IMR-90 (cell line): ENCODE results near the gene FADS2.

Experiments
- BHLHE40 ChIP-seq: fragments of 150-350 bp; IDR thresholded peaks from 2 replicates; pipeline ENCODE4 v1.6.1; 2016; ENCODE audit warnings: mild to moderate bottlenecking, low read depth, low read length
- CEBPB ChIP-seq: IDR thresholded peaks from 2 replicates; pipeline ENCODE4 v1.6.1; 2012; ENCODE audit warnings: low read depth, low read length, improper control_type of control experiment
- CTCF ChIP-seq: conservative IDR thresholded peaks from 2 replicates; pipeline ENCODE4 v1.5.1; 2012; ENCODE audit warnings: mild to moderate bottlenecking, low read depth, low read length, improper control_type of control experiment
- MAFK ChIP-seq: IDR thresholded peaks from 2 replicates; pipeline ENCODE4 v1.6.1; 2012; ENCODE audit warnings: low read depth, low read length, improper control_type of control experiment
- POLR2A ChIP-seq: IDR thresholded peaks from 2 replicates; pipeline ENCODE4 v1.6.1; 2012; ENCODE audit warnings: mild to moderate bottlenecking, low read depth, low read length
- RAD21 ChIP-seq: IDR thresholded peaks from 2 replicates; pipeline ENCODE4 v1.6.1; 2012; ENCODE audit warnings: low read length, improper control_type of control experiment

GRCh38 chr11:61906522-61906909, 78.4 kb downstream of the FADS2 start:
- TF ChIP-seq CEBPB (no peak), CTCF (no peak), POLR2A (no peak), MAFK (no peak), RAD21 (no peak), BHLHE40 (no peak)
